GM12865 (cell line): ENCODE results near the gene ARID3A.

ENCODE experiments used
- DNase-seq: peaks from one replicate; pipeline ENCODE4 v3.0.0; 2010; ENCODE audit warnings: low read depth
- H3K4me3 ChIP-seq: 2 replicates; pipeline ENCODE4 v1.5.1; 2011; ENCODE audit warnings: mild to moderate bottlenecking, low read depth, low read length, control low read depth
- CTCF ChIP-seq: IDR thresholded peaks from 2 replicates; pipeline ENCODE4 v1.5.1; 2011; ENCODE audit warnings: low read length, control low read depth, low read depth, inconsistent platforms; ENCODE audit not compliant: insufficient read depth; ENCODE audit errors: missing control alignments

Gene ARID3A

GRCh38 chr19:988081-988480 lies 62.2 kb downstream of the ARID3A start:
- no peak for DNase-seq
- no peak overlapping the region for H3K4me3 ChIP-seq
- no peak for TF ChIP-seq CTCF

- H3K4me3 ChIP-seq: no peak overlapping the region
- no peak for DNase-seq
- no peak for TF ChIP-seq CTCF
These were observed 62.7 kb downstream of the ARID3A start for GRCh38 chr19:988510-988909.

- DNase-seq: no peak
- no peak overlapping the region for H3K4me3 ChIP-seq
- TF ChIP-seq CTCF: peak; percentile 14
These were observed 63.7 kb downstream of the ARID3A start for GRCh38 chr19:989381-990081.

GRCh38 chr19:990119-990571 lies 64.3 kb downstream of the ARID3A start:
- DNase-seq: no peak
- no peak for TF ChIP-seq CTCF
- H3K4me3 ChIP-seq: no peak overlapping the region

- no peak for TF ChIP-seq CTCF
- no peak for DNase-seq
- no peak overlapping the region for H3K4me3 ChIP-seq
These were observed 64.9 kb downstream of the ARID3A start for GRCh38 chr19:990746-991145.

- DNase-seq: peak; percentile 80
- H3K4me3 ChIP-seq: no peak overlapping the region
- no peak for TF ChIP-seq CTCF
These were observed 65.5 kb downstream of the ARID3A start for GRCh38 chr19:991174-991931.
